Fibroblast of lung (primary cell): ENCODE data around the gene WIPF3.

Source experiments
- CTCF ChIP-seq, 2 donors: IDR thresholded peaks in 1 of 2; conservative IDR thresholded peaks in 1 of 2; 1 replicate in 1 of 2; 2 replicates in 1 of 2; pipeline ENCODE4 v1.5.1; 2011 to 2012; ENCODE audit warnings: low read length in 2 of 2, control low read depth in 1 of 2, inconsistent platforms in 1 of 2, low read depth in 1 of 2, mild to moderate bottlenecking in 1 of 2
- EZH2 ChIP-seq: IDR thresholded peaks from 2 replicates; pipeline ENCODE4 v1.5.1; 2012; ENCODE audit warnings: low read length, control low read depth, mild to moderate bottlenecking; ENCODE audit errors: missing control alignments

GRCh38 chr7:29806995-29807841, 910 bp downstream of the WIPF3 start:
- TF ChIP-seq CTCF (conservative IDR thresholded peaks at IDR 0.05 in 1 of 2, IDR thresholded peaks at IDR 0.05 in 1 of 2; ENCODE audit: low read depth in 1 of 2, low read length in 2 of 2) (no peak), EZH2 (peak; percentile 61)
